Neural progenitor cell (in vitro differentiated cells): Measurements from ENCODE around the gene TOR3A. TPM values are rescaled to one million over a fixed set of nuclear protein-coding genes. Genes with fewer than 3 reads are reported as not detected.
"Not testable (repeated sequence)": the region's sequence is repeated elsewhere in the genome, so short reads cannot be mapped to it uniquely, and the experiment has no call there.

Source experiments
- DNase-seq: peaks from one replicate; pipeline ENCODE4 v3.0.0-alpha.2; 2016; ENCODE audit warnings: low spot score
- H2AFZ ChIP-seq: fragments of 200-600 bp; sonication (generic); replicated peaks from 2 replicates; pipeline ENCODE4 v1.6.1; 2016; ENCODE audit warnings: antibody characterized with exemption
- H3F3A ChIP-seq: fragments of 200-600 bp; sonication (generic); 2 replicates; pipeline ENCODE4 v1.6.1; 2016; ENCODE audit warnings: antibody characterized with exemption, low read depth
- H3K27ac ChIP-seq: fragments of 200-600 bp; sonication (generic); 2 replicates; pipeline ENCODE4 v1.5.1; 2016; ENCODE audit warnings: mild to moderate bottlenecking
- H3K27me3 ChIP-seq: fragments of 200-600 bp; sonication (generic); 2 replicates; pipeline ENCODE4 v1.6.1; 2016; ENCODE audit warnings: mild to moderate bottlenecking, moderate library complexity
- H3K36me3 ChIP-seq: fragments of 200-600 bp; sonication (generic); 2 replicates; pipeline ENCODE4 v1.5.1; 2016
- H3K4me1 ChIP-seq: fragments of 200-600 bp; sonication (generic); 2 replicates; pipeline ENCODE4 v1.6.1; 2016; ENCODE audit warnings: mixed run types
- H3K4me2 ChIP-seq: fragments of 200-600 bp; sonication (generic); 2 replicates; pipeline ENCODE4 v1.6.1; 2016
- H3K4me3 ChIP-seq: fragments of 200-600 bp; sonication (generic); 2 replicates; pipeline ENCODE4 v1.5.1; 2016
- H3K79me2 ChIP-seq: fragments of 200-600 bp; sonication (generic); 2 replicates; pipeline ENCODE4 v1.6.1; 2016; ENCODE audit warnings: low read depth
- H3K9ac ChIP-seq: fragments of 200-600 bp; sonication (generic); 2 replicates; pipeline ENCODE4 v1.6.1; 2016
- H3K9me3 ChIP-seq: fragments of 200-600 bp; sonication (generic); 2 replicates; pipeline ENCODE4 v1.5.1; 2016; ENCODE audit warnings: low read depth
- H4K20me1 ChIP-seq: fragments of 200-600 bp; sonication (generic); 2 replicates; pipeline ENCODE4 v1.6.1; 2016; ENCODE audit warnings: low read depth
- H3K27ac Mint-ChIP-seq: 3 replicates; pipeline ENCODE4 v1.8.0; 2021; ENCODE audit warnings: mixed read lengths
- H3K27me3 Mint-ChIP-seq: 2 replicates; pipeline ENCODE4 v1.8.0; 2022; ENCODE audit warnings: low read depth, mild to moderate bottlenecking, inconsistent platforms, moderate library complexity, mixed read lengths; ENCODE audit not compliant: insufficient read depth
- H3K36me3 Mint-ChIP-seq: 3 replicates; pipeline ENCODE4 v1.8.0; 2021; ENCODE audit warnings: mixed read lengths
- H3K4me1 Mint-ChIP-seq: 3 replicates; pipeline ENCODE4 v1.8.0; 2021; ENCODE audit warnings: mixed read lengths
- H3K4me3 Mint-ChIP-seq: 3 replicates; pipeline ENCODE4 v1.8.0; 2021; ENCODE audit warnings: mild to moderate bottlenecking, moderate library complexity, mixed read lengths
- H3K9me3 Mint-ChIP-seq: 3 replicates; pipeline ENCODE4 v1.8.0; 2020; ENCODE audit warnings: mixed read lengths
- CTCF ChIP-seq: fragments of 200-600 bp; sonication (generic); IDR thresholded peaks from 2 replicates; pipeline ENCODE4 v1.5.1; 2017; ENCODE audit warnings: antibody characterized with exemption, mild to moderate bottlenecking
- EZH2 ChIP-seq: fragments of 200-600 bp; sonication (generic); IDR thresholded peaks from 2 replicates; pipeline ENCODE4 v1.6.1; 2017; ENCODE audit warnings: antibody characterized with exemption, mild to moderate bottlenecking, moderate library complexity
- EZH2phosphoT487 ChIP-seq: fragments of 200-600 bp; sonication (generic); IDR thresholded peaks from 2 replicates; pipeline ENCODE4 v1.6.1; 2017; ENCODE audit warnings: antibody characterized with exemption
- total RNA-seq: library from RNA; depleted of rRNA; stranded (reverse); fragments of >200 nt; gene quantifications from 2 replicates; pipeline ENCODE4 v1.2.3, GENCODE V29; 2015; ENCODE audit warnings: low replicate concordance

Gene TOR3A
- total RNA-seq, 1 donor from 2014 or later = 18.2 TPM

- no peak overlapping the region for H3K27ac ChIP-seq
- no peaks in the 10 kb centered on the region for H3K79me2 ChIP-seq
- Mint-ChIP-seq H3K4me3 (no peak overlapping the region), H3K27ac (no peak overlapping the region), H3K4me1 (no peaks in the 10 kb centered on the region), H3K27me3 (no peaks in the 10 kb centered on the region), H3K9me3 (no peaks in the 10 kb centered on the region), H3K36me3 (peaks cover 11% of the 10 kb centered on the region)
- no peak for DNase-seq
- H3K27me3 ChIP-seq = no peaks in the 10 kb centered on the region
- H2AFZ ChIP-seq = no peak overlapping the region
- no peak overlapping the region for H3K4me2 ChIP-seq
- H3K36me3 ChIP-seq = no peaks in the 10 kb centered on the region
- H3K9ac ChIP-seq = no peak overlapping the region
- no peaks in the 10 kb centered on the region for H4K20me1 ChIP-seq
- no peaks in the 10 kb centered on the region for H3K9me3 ChIP-seq
- H3F3A ChIP-seq = no peaks in the 10 kb centered on the region
- H3K4me3 ChIP-seq = no peak overlapping the region
- no peaks in the 10 kb centered on the region for H3K4me1 ChIP-seq
- TF ChIP-seq CTCF = no peak
- no peak for TF ChIP-seq EZH2phosphoT487
- TF ChIP-seq EZH2 = no peak
Measured at GRCh38 chr1:179127163-179127895, 45.5 kb downstream of the TOR3A start.

GRCh38 chr1:179128520-179128919, 46.6 kb downstream of the TOR3A start:
- Mint-ChIP-seq H3K27me3 (no peaks in the 10 kb centered on the region), H3K27ac (no peak overlapping the region), H3K4me3 (no peak overlapping the region), H3K9me3 (no peaks in the 10 kb centered on the region), H3K36me3 (peaks cover 11% of the 10 kb centered on the region), H3K4me1 (no peaks in the 10 kb centered on the region)
- Histone ChIP-seq H3K9ac (no peak overlapping the region), H3K4me2 (no peak overlapping the region), H3K9me3 (no peaks in the 10 kb centered on the region), H3K36me3 (no peaks in the 10 kb centered on the region), H3K27ac (no peak overlapping the region), H3K79me2 (no peaks in the 10 kb centered on the region), H4K20me1 (no peaks in the 10 kb centered on the region), H3F3A (no peaks in the 10 kb centered on the region), H3K4me3 (no peak overlapping the region), H2AFZ (no peak overlapping the region), H3K4me1 (no peaks in the 10 kb centered on the region), H3K27me3 (no peaks in the 10 kb centered on the region)
- no peak for DNase-seq
- no peak for TF ChIP-seq EZH2
- no peak for TF ChIP-seq CTCF
- TF ChIP-seq EZH2phosphoT487 = no peak

GRCh38 chr1:179129702-179130473, 48.0 kb downstream of the TOR3A start:
- Mint-ChIP-seq H3K27me3 (no peaks in the 10 kb centered on the region), H3K9me3 (peaks cover 6% of the 10 kb centered on the region), H3K27ac (no peak overlapping the region), H3K36me3 (peaks cover 9% of the 10 kb centered on the region), H3K4me1 (no peaks in the 10 kb centered on the region), H3K4me3 (no peak overlapping the region)
- H3K9me3 ChIP-seq = no peaks in the 10 kb centered on the region
- H2AFZ ChIP-seq = no peak overlapping the region
- H3K4me1 ChIP-seq = no peaks in the 10 kb centered on the region
- no peak overlapping the region for H3K4me2 ChIP-seq
- no peak for DNase-seq
- no peak overlapping the region for H3K4me3 ChIP-seq
- H3F3A ChIP-seq = no peaks in the 10 kb centered on the region
- H3K27me3 ChIP-seq = no peaks in the 10 kb centered on the region
- no peak overlapping the region for H3K27ac ChIP-seq
- no peaks in the 10 kb centered on the region for H3K36me3 ChIP-seq
- TF ChIP-seq EZH2 (no peak), EZH2phosphoT487 (no peak), CTCF (no peak)
- no peaks in the 10 kb centered on the region for H4K20me1 ChIP-seq
- H3K9ac ChIP-seq = no peak overlapping the region
- H3K79me2 ChIP-seq = no peaks in the 10 kb centered on the region

GRCh38 chr1:179135168-179135567, 53.3 kb downstream of the TOR3A start:
- not testable (repeated sequence) for H3F3A ChIP-seq, H3K4me1 ChIP-seq, H2AFZ ChIP-seq, H3K4me1 Mint-ChIP-seq, H3K27ac ChIP-seq, H3K4me3 Mint-ChIP-seq, H3K27me3 Mint-ChIP-seq, H4K20me1 ChIP-seq, H3K4me3 ChIP-seq, H3K4me2 ChIP-seq, H3K27ac Mint-ChIP-seq, H3K9me3 ChIP-seq, H3K27me3 ChIP-seq, H3K9ac ChIP-seq, H3K36me3 ChIP-seq, DNase-seq
- peaks cover 24% of the 10 kb centered on the region for H3K36me3 Mint-ChIP-seq
- peaks cover 25% of the 10 kb centered on the region for H3K79me2 ChIP-seq
- peaks cover 19% of the 10 kb centered on the region for H3K9me3 Mint-ChIP-seq

- H3K4me3 Mint-ChIP-seq, DNase-seq, H3K27ac ChIP-seq, H3K4me1 Mint-ChIP-seq, H3K27me3 ChIP-seq, H4K20me1 ChIP-seq, H3K9ac ChIP-seq, H3K9me3 ChIP-seq, H3K4me1 ChIP-seq, H3K27me3 Mint-ChIP-seq, H3K4me2 ChIP-seq, H3K4me3 ChIP-seq, H3K27ac Mint-ChIP-seq, H3K36me3 ChIP-seq, H2AFZ ChIP-seq, H3F3A ChIP-seq: not testable (repeated sequence)
- Mint-ChIP-seq H3K36me3 (peaks cover 26% of the 10 kb centered on the region), H3K9me3 (peaks cover 20% of the 10 kb centered on the region)
- H3K79me2 ChIP-seq = peaks cover 31% of the 10 kb centered on the region
Measured at GRCh38 chr1:179135707-179136106, 53.8 kb downstream of the TOR3A start.
